ENCODE measurements around the gene GABRD.

GABRD gene

GRCh38 chr1:2079396-2080085, 60.4 kb downstream of the GABRD start:
- DNase-seq, result no peak

- DNase-seq, result no peak
These were observed 61.0 kb downstream of the GABRD start for GRCh38 chr1:2080140-2080539.
